ENCODE data around the gene PGC. TPM values are rescaled to one million over a fixed set of nuclear protein-coding genes. Genes with fewer than 3 reads are reported as not detected.

PGC gene
- total RNA-seq, 1 experiment from 2014 or later = not detected

DNA sequence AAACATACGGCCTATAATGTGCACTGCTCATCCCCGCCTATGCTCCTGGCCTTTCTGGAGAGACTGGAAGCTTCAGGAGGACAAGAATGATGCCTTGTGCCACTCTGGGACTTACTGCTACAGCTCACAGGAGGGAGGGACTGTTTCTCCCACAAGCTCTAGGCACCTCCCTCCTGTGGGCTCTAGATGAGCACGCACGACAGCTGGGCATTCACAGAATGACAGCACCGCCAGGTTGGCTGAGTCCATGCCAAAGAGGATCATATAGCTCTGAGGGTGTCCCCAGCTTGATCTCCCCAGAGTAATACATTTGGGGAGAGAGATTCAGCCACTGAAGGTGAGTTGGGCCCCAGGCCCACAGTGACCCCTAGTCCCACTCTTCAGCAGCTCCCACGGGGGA is 10.1 kb upstream of the PGC start:
- DNase-seq = no peak
- no peak overlapping the region for H3K27ac ChIP-seq (ENCODE audit: insufficient read length, low read depth, low read length)
- H4K91ac ChIP-seq (ENCODE audit: insufficient read length, low read depth, low read length) = no peak overlapping the region
- Mint-ChIP-seq H3K4me3 (no peak overlapping the region), H3K36me3 (ENCODE audit: insufficient read depth in 1 of 3, low read depth in 3 of 3) (no peaks in the 10 kb centered on the region), H3K27ac (no peak overlapping the region), H3K9me3 (no peaks in the 10 kb centered on the region), H3K27me3 (ENCODE audit: low read depth) (peaks cover 14% of the 10 kb centered on the region), H3K4me1 (peaks cover 5 to 9% of the 10 kb centered on the region in 2 experiments; a peak in 3 of 4 replicates)
- no peak overlapping the region for H2AK5ac ChIP-seq (ENCODE audit: insufficient read length, low read length)
- no peak overlapping the region for H4K8ac ChIP-seq (replicated peaks; ENCODE audit: insufficient read length, low read depth, low read length)
- H2BK5ac ChIP-seq (ENCODE audit: insufficient read length, low read length) = no peak overlapping the region
- H2AFZ ChIP-seq (ENCODE audit: low read length) = no peak overlapping the region
- H3K79me1 ChIP-seq (ENCODE audit: insufficient read depth, low read depth, low read length, poor library complexity, severe bottlenecking) = no peaks in the 10 kb centered on the region
- no peak overlapping the region for H3K18ac ChIP-seq (ENCODE audit: insufficient read length, low read depth, low read length)
- H4K5ac ChIP-seq (ENCODE audit: insufficient read length, low read depth, low read length) = no peak overlapping the region
- no peak overlapping the region for H2BK12ac ChIP-seq (ENCODE audit: insufficient read length, low read depth, low read length)
- H3K4me2 ChIP-seq (ENCODE audit: insufficient read depth, insufficient read length, low read length) = no peak overlapping the region
- H3K23me2 ChIP-seq (ENCODE audit: insufficient read length, low read depth, low read length, poor library complexity, severe bottlenecking) = no peaks in the 10 kb centered on the region
- no peak overlapping the region for H2BK20ac ChIP-seq (ENCODE audit: low read depth, low read length, poor library complexity, severe bottlenecking)
- no peak overlapping the region for H3T11ph ChIP-seq (ENCODE audit: low read length)
- H4K20me1 ChIP-seq (ENCODE audit: control insufficient read depth, insufficient read depth, insufficient read length) = no peaks in the 10 kb centered on the region
- WGBS (ENCODE audit: extremely low coverage, insufficient read length, low lambda C conversion rate) = no CpG with 5 or more reads among the region's 6 CpGs
- no peak overlapping the region for H3K4ac ChIP-seq (ENCODE audit: low read depth, low read length)
- H3K9me3 ChIP-seq (ENCODE audit: control insufficient read depth, low read depth, low read length) = no peaks in the 10 kb centered on the region
- H2BK120ac ChIP-seq (ENCODE audit: low read depth, low read length, poor library complexity, severe bottlenecking) = no peak overlapping the region
- H3K4me1 ChIP-seq (ENCODE audit: insufficient read depth, low read length) = no peaks in the 10 kb centered on the region
- H3K79me2 ChIP-seq (ENCODE audit: insufficient read depth, low read length) = no peaks in the 10 kb centered on the region
- H3K27me3 ChIP-seq (ENCODE audit: insufficient read depth, low read length) = no peaks in the 10 kb centered on the region
- no peak overlapping the region for H2BK15ac ChIP-seq (ENCODE audit: low read depth, low read length)
- H3K14ac ChIP-seq (ENCODE audit: insufficient read depth, low read length) = no peak overlapping the region
- H3K9ac ChIP-seq (ENCODE audit: extremely low read depth, insufficient read length, low read length) = no peak overlapping the region
- H3K23ac ChIP-seq (ENCODE audit: insufficient read length, low read depth, low read length) = no peak overlapping the region
- no peak overlapping the region for H3K56ac ChIP-seq (ENCODE audit: insufficient read length, low read depth, low read length)
- TF ChIP-seq, protein P1, sequence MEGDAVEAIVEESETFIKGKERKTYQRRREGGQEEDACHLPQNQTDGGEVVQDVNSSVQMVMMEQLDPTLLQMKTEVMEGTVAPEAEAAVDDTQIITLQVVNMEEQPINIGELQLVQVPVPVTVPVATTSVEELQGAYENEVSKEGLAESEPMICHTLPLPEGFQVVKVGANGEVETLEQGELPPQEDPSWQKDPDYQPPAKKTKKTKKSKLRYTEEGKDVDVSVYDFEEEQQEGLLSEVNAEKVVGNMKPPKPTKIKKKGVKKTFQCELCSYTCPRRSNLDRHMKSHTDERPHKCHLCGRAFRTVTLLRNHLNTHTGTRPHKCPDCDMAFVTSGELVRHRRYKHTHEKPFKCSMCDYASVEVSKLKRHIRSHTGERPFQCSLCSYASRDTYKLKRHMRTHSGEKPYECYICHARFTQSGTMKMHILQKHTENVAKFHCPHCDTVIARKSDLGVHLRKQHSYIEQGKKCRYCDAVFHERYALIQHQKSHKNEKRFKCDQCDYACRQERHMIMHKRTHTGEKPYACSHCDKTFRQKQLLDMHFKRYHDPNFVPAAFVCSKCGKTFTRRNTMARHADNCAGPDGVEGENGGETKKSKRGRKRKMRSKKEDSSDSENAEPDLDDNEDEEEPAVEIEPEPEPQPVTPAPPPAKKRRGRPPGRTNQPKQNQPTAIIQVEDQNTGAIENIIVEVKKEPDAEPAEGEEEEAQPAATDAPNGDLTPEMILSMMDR (conservative IDR thresholded peaks at IDR 0.05) = no peak

Measured in H9 (cell line).